Keratinocyte (primary cell): ENCODE results near the gene UNC119B. TPM values are rescaled to one million over a fixed set of nuclear protein-coding genes. Genes with fewer than 3 reads are reported as not detected.

Experiments used
- DNase-seq: peaks from one replicate; pipeline ENCODE4 v3.0.0-alpha.2; 2011; ENCODE audit warnings: low read depth, missing footprints, low spot score
- FAIRE-seq: peaks from 2 replicates; lab custom pipeline; 2011; peaks lifted over from hg19 to GRCh38; lab: Jason Lieb, UNC
- H2AFZ ChIP-seq: 2 replicates; pipeline ENCODE4 v1.6.0; 2012; ENCODE audit warnings: low read length, control low read depth, inconsistent platforms; ENCODE audit not compliant: control insufficient read depth
- H3K27ac ChIP-seq: 2 replicates; pipeline ENCODE4 v1.5.1; 2011; ENCODE audit warnings: low read length; ENCODE audit not compliant: control insufficient read depth, insufficient read depth
- H3K27me3 ChIP-seq: 3 replicates; pipeline ENCODE4 v1.6.0; 2011; ENCODE audit warnings: low read length; ENCODE audit not compliant: control insufficient read depth, insufficient read depth; ENCODE audit errors: extremely low read depth
- H3K36me3 ChIP-seq, 2 experiments: 2 replicates in 1 of 2; 3 replicates in 1 of 2; pipeline ENCODE4 v1.5.1; 2011; ENCODE audit warnings: low read length in 2 of 2, mild to moderate bottlenecking in 1 of 2; ENCODE audit not compliant: control insufficient read depth in 2 of 2, insufficient read depth in 2 of 2; ENCODE audit errors: extremely low read depth in 1 of 2
- H3K4me1 ChIP-seq: 3 replicates; pipeline ENCODE4 v1.5.1; 2011; ENCODE audit warnings: low read length; ENCODE audit not compliant: control insufficient read depth, insufficient read depth; ENCODE audit errors: extremely low read depth
- H3K4me2 ChIP-seq: 3 replicates; pipeline ENCODE4 v1.6.0; 2011; ENCODE audit warnings: low read depth, low read length; ENCODE audit not compliant: control insufficient read depth, insufficient read depth; ENCODE audit errors: extremely low read depth
- H3K4me3 ChIP-seq, 3 experiments: fragments of 200-600 bp in 1 of 3; sonication (generic) in 1 of 3; 2 replicates in 2 of 3; 3 replicates in 1 of 3; pipeline ENCODE4 v1.5.1; 2011 to 2016; ENCODE audit warnings: low read length in 3 of 3, mild to moderate bottlenecking in 3 of 3, control low read depth in 2 of 3, inconsistent platforms in 1 of 3, low read depth in 1 of 3, mixed read lengths in 1 of 3, mixed run types in 1 of 3, moderate library complexity in 1 of 3; ENCODE audit not compliant: control insufficient read depth in 2 of 3, insufficient read depth in 2 of 3; ENCODE audit errors: extremely low read depth in 1 of 3
- H3K79me2 ChIP-seq: 2 replicates; pipeline ENCODE4 v1.6.0; 2012; ENCODE audit warnings: low read length; ENCODE audit not compliant: control insufficient read depth, insufficient read depth
- H3K9ac ChIP-seq: 3 replicates; pipeline ENCODE4 v1.6.0; 2011; ENCODE audit warnings: low read length; ENCODE audit not compliant: control insufficient read depth, insufficient read depth; ENCODE audit errors: extremely low read depth
- H3K9me1 ChIP-seq: 3 replicates; pipeline ENCODE4 v1.6.0; 2011; ENCODE audit warnings: low read length; ENCODE audit not compliant: control insufficient read depth, insufficient read depth; ENCODE audit errors: extremely low read depth
- H3K9me3 ChIP-seq: 2 replicates; pipeline ENCODE4 v1.5.1; 2012; ENCODE audit warnings: low read depth, low read length; ENCODE audit not compliant: control insufficient read depth
- H4K20me1 ChIP-seq: 3 replicates; pipeline ENCODE4 v1.6.0; 2011; ENCODE audit warnings: low read length; ENCODE audit not compliant: control insufficient read depth, insufficient read depth; ENCODE audit errors: extremely low read depth
- CTCF ChIP-seq, 3 experiments: IDR thresholded peaks in 1 of 3; conservative IDR thresholded peaks in 1 of 3; optimal IDR thresholded peaks in 1 of 3; 2 replicates in 2 of 3; 3 replicates in 1 of 3; pipeline versions ENCODE3 to v1.5.1; 2011; ENCODE audit warnings: low read length in 3 of 3, mild to moderate bottlenecking in 3 of 3, moderate library complexity in 2 of 3, control low read depth in 1 of 3, inconsistent platforms in 1 of 3; ENCODE audit not compliant: insufficient read depth in 2 of 3; ENCODE audit errors: extremely low read depth in 1 of 3
- EZH2 ChIP-seq: IDR thresholded peaks from one replicate; pipeline ENCODE4 v1.6.1; 2012; ENCODE audit warnings: inconsistent platforms, mild to moderate bottlenecking, low read length, moderate library complexity
- dilution Hi-C: fragments of 300-500 bp; cut with MboI; formaldehyde crosslinking; loops from one replicate; pipeline ENCODE4 v1.7.0; 2020; ENCODE audit warnings: low sequenced_read_pairs; ENCODE audit not compliant: extremely low pct_ligation_motif_present
- polyA plus RNA-seq, 5 experiments: library from polyadenylated mRNA; depleted of rRNA in 3 of 5; stranded (reverse) in 3 of 5; stranded (forward) in 1 of 5; unstranded in 1 of 5; fragments of >200 nt; gene quantifications; 1 replicate in 1 of 5; 2 replicates in 3 of 5; 3 replicates in 1 of 5; pipeline versions ENCODE4 v1.2.1 to v1.2.3, GENCODE V29; 2011 to 2012; ENCODE audit warnings: missing spikeins in 2 of 5, low read depth in 1 of 5, low replicate concordance in 1 of 5

UNC119B gene
- polyA plus RNA-seq, 1 donor (not counting 4 experiments of a cell fraction or from before 2014, with no cell fraction given): 22.0 TPM

DNA sequence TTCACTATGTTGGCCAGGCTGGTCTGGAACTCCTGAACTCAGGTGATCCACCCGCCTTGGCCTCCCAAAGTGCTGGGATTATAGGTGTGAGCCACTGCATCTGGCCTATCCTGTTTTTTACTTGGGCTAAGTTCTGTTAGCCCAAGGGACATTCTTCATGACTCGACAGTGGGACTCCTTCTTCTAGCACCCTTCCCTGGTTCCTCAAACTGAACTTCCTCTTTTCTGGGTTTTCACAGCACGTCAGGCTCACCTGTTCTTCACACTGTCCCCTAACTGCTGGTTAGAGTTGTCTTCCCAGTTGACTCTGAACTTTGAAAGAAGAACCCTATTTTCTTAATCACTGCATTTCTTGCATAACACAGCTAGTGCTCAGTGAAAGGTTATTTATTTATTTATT lies 47.4 kb upstream of the UNC119B start:
- Histone ChIP-seq H3K27me3 (peaks cover 6% of the 10 kb centered on the region), H3K4me2 (no peak overlapping the region), H3K4me1 (no peaks in the 10 kb centered on the region), H3K9ac (no peak overlapping the region), H3K36me3 (no peaks in the 10 kb centered on the region), H3K9me3 (no peaks in the 10 kb centered on the region), H3K4me3 (no peak overlapping the region), H2AFZ (no peak overlapping the region), H3K27ac (no peak overlapping the region), H3K9me1 (no peaks in the 10 kb centered on the region), H3K79me2 (no peaks in the 10 kb centered on the region), H4K20me1 (no peaks in the 10 kb centered on the region)
- FAIRE-seq (no peak), DNase-seq (no peak)
- dilution Hi-C loops: no loop called here
- TF ChIP-seq EZH2: no peak
- no peak for TF ChIP-seq CTCF (optimal IDR thresholded peaks at IDR 0.05 in 1 of 3, IDR thresholded peaks at IDR 0.05 in 1 of 3, conservative IDR thresholded peaks at IDR 0.05 in 1 of 3; ENCODE audit: extremely low read depth in 1 of 3, insufficient read depth in 2 of 3, low read length in 3 of 3)

DNA sequence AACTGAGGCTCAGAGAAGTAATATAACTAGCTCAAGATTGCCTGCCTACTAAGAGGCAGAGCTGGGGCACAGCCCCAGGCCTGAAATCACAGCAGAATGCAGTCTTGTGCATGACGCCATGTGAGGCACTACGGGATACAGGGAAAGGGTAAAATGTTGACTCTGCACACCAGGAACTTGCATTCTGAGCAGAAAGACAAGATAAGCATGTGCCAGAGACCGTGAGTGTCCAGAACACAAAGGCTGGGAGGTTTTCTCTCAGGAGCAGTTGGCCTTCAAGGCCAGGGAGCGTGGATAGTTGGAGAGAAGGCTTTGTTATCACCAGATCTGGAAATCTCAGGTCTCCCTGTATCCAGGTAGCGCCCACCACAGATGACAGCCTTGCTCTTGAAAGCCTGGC lies 46.5 kb upstream of the UNC119B start:
- Histone ChIP-seq H3K9me1 (no peaks in the 10 kb centered on the region), H3K4me3 (no peak overlapping the region), H3K9ac (no peak overlapping the region), H3K79me2 (no peaks in the 10 kb centered on the region), H3K27me3 (peaks cover 4% of the 10 kb centered on the region), H3K4me2 (no peak overlapping the region), H3K9me3 (no peaks in the 10 kb centered on the region), H4K20me1 (no peaks in the 10 kb centered on the region), H3K27ac (no peak overlapping the region), H2AFZ (no peak overlapping the region), H3K4me1 (no peaks in the 10 kb centered on the region), H3K36me3 (no peaks in the 10 kb centered on the region)
- DNase-seq: no peak
- TF ChIP-seq EZH2: no peak
- no peak for FAIRE-seq
- dilution Hi-C loops: no loop called here
